ENCODE data around the gene PIK3R2.

DNA sequence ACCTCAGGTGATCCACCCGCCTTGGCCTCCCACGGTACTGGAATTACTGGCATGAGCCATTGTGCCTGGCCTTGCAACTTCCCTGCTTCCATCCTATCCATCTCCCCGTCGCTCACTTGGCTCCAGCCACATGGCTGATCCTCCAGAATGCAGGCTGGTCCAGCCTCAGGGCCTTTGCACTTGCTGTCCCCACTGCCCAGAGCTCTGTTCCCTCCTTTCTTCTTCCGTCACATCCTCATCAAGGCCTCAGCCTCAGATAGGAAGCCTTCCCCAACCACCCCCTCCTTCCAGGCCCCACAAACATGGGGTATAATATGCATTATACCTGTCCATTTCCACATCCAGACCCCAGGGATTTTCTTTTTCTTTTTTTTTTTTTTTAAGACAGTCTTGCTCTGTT lies 39.1 kb upstream of the PIK3R2 start:
- TF ChIP-seq, protein P1, sequence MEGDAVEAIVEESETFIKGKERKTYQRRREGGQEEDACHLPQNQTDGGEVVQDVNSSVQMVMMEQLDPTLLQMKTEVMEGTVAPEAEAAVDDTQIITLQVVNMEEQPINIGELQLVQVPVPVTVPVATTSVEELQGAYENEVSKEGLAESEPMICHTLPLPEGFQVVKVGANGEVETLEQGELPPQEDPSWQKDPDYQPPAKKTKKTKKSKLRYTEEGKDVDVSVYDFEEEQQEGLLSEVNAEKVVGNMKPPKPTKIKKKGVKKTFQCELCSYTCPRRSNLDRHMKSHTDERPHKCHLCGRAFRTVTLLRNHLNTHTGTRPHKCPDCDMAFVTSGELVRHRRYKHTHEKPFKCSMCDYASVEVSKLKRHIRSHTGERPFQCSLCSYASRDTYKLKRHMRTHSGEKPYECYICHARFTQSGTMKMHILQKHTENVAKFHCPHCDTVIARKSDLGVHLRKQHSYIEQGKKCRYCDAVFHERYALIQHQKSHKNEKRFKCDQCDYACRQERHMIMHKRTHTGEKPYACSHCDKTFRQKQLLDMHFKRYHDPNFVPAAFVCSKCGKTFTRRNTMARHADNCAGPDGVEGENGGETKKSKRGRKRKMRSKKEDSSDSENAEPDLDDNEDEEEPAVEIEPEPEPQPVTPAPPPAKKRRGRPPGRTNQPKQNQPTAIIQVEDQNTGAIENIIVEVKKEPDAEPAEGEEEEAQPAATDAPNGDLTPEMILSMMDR (conservative IDR thresholded peaks at IDR 0.05 in 1 of 2, IDR thresholded peaks at IDR 0.05 in 1 of 2; ENCODE audit: extremely low read depth in 1 of 2, insufficient read depth in 1 of 2, low read depth in 1 of 2, low read length in 2 of 2): no peak
- TF ChIP-seq EZH2 (IDR thresholded peaks at IDR 0.05; ENCODE audit: borderline replicate concordance, low read length): no peak

All from mammary epithelial cell (primary cell).